H1 (cell line): Measurements from ENCODE around the gene KIAA1586. TPM values are rescaled to one million over a fixed set of nuclear protein-coding genes. Genes with fewer than 3 reads are reported as not detected.

ENCODE experiments used
- POLR2A ChIP-seq, 2 experiments: IDR thresholded peaks; 1 replicate in 1 of 2; 2 replicates in 1 of 2; pipeline ENCODE4 v1.6.1; 2011; ENCODE audit warnings: low read depth in 2 of 2, low read length in 2 of 2, mild to moderate bottlenecking in 2 of 2; ENCODE audit errors: control extremely low read depth in 1 of 2
- RAD21 ChIP-seq, 2 experiments: IDR thresholded peaks in 1 of 2; conservative IDR thresholded peaks in 1 of 2; 2 replicates each; pipeline ENCODE4 v1.6.1; 2011; ENCODE audit warnings: low read depth in 2 of 2, low read length in 2 of 2, improper control_type of control experiment in 1 of 2, inconsistent platforms in 1 of 2, mild to moderate bottlenecking in 1 of 2, moderate library complexity in 1 of 2
- polyA plus RNA-seq, 7 experiments: library from polyadenylated mRNA; depleted of rRNA in 3 of 7; stranded (reverse) in 5 of 7; unstranded in 2 of 7; fragments of >200 nt in 5 of 7; fragments of 200-250 nt in 2 of 7; gene quantifications; 1 replicate in 5 of 7; 2 replicates in 1 of 7; 4 replicates in 1 of 7; pipeline versions ENCODE4 v1.2.1 to v1.2.3, GENCODE V29; 2011 to 2013; ENCODE audit warnings: missing spikeins in 2 of 7, mixed read lengths in 2 of 7
- total RNA-seq: library from RNA; stranded (reverse); fragmentation: NEBNext Ultra II Directional; extraction: Animal tissue kit (Norgen Biotek cat#: 25700); gene quantifications from 2 replicates; pipeline ENCODE4 v1.2.1, GENCODE V29; 2021

The KIAA1586 gene
- total and polyA plus RNA-seq, 2 of the 8 experiments (the other 6 are each of a cell fraction or from before 2014, with no cell fraction given), result 2.1 to 24.4 TPM

DNA sequence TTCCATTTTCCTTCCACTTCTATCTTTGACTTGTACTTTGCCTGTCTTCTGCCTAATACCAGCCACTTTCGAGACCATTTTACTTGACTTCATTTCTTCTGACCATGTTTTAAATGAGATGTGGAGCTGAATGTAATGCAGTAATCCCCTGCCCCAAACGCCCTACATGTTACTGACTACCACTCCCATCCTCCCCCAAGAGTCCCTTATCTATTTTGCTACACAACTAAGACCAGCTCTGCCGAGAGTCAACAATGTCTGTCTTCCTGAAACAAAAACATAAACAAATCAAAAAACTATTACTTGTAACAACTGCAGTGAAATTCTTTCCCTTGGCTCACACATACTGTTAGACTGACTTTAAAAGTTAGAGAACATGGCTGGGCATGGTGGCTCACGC lies 27.1 kb upstream of the KIAA1586 start (continued):
- TF ChIP-seq RAD21 (IDR thresholded peaks at IDR 0.05 in 1 of 2, conservative IDR thresholded peaks at IDR 0.05 in 1 of 2; ENCODE audit: low read depth in 2 of 2, low read length in 2 of 2) (no peak), POLR2A (IDR thresholded peaks at IDR 0.05; ENCODE audit: control extremely low read depth in 1 of 2, low read depth in 2 of 2, low read length in 2 of 2) (no peak)
